Measurements from ENCODE around the gene ABCA2. TPM values are rescaled to one million over a fixed set of nuclear protein-coding genes. Genes with fewer than 3 reads are reported as not detected.

ABCA2 gene
- total and polyA plus RNA-seq, 9 of the 15 experiments (the other 6 are each of a cell fraction or from before 2014, with no cell fraction given), result 0.69 to 16.3 (median 6.1) TPM; not detected in 2

DNA sequence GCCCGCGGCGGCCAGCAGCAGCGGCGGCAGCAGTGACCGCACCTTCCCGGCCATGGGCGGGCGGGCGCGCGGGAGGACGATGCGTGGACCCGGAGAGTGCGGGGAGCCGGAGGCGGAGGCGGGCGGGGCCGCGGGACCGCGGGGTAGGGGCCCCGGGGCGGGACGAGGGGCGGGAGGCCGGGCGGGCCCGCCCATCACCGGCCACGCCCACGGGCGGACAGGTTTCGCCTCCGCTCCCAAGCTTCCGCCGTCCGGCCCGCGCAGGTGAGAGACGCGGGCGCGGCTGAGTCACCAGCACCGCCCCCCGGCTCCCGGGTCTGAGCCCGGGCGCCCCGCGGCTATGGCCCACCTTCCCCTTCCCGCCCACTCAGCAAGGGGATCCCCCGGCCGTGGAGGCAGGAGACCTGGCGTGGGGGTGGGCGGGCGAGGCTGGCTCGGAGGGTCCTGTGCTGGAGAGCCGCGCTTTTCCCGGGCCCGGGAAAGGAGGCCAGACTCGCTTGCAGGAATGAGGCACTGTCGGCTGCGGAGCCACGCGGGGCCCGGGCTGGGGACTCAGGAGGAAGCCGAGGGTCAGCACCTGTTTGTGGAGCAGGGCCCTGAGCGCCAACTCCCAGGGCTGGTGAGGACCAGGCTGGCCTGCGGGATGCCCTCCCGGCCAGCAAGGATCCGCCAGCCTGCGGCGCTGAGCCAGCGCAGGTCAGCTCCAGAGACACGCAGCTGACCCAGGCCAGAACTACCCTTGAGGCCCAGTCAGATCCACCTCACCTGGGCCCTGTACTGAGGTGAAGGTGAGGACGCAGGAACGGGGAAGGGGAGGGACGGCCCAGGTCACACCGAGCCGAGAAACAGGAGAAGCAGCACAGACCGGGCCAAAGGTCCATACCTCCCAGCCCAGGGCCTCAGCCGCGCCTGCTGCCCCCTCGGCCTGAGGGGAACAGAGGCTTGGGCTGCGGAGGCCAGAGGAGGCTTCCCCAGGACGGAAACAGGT is 26.2 kb upstream of the ABCA2 start, which contains the start of gene ENTPD2 (continued):
- TF ChIP-seq, protein P1, sequence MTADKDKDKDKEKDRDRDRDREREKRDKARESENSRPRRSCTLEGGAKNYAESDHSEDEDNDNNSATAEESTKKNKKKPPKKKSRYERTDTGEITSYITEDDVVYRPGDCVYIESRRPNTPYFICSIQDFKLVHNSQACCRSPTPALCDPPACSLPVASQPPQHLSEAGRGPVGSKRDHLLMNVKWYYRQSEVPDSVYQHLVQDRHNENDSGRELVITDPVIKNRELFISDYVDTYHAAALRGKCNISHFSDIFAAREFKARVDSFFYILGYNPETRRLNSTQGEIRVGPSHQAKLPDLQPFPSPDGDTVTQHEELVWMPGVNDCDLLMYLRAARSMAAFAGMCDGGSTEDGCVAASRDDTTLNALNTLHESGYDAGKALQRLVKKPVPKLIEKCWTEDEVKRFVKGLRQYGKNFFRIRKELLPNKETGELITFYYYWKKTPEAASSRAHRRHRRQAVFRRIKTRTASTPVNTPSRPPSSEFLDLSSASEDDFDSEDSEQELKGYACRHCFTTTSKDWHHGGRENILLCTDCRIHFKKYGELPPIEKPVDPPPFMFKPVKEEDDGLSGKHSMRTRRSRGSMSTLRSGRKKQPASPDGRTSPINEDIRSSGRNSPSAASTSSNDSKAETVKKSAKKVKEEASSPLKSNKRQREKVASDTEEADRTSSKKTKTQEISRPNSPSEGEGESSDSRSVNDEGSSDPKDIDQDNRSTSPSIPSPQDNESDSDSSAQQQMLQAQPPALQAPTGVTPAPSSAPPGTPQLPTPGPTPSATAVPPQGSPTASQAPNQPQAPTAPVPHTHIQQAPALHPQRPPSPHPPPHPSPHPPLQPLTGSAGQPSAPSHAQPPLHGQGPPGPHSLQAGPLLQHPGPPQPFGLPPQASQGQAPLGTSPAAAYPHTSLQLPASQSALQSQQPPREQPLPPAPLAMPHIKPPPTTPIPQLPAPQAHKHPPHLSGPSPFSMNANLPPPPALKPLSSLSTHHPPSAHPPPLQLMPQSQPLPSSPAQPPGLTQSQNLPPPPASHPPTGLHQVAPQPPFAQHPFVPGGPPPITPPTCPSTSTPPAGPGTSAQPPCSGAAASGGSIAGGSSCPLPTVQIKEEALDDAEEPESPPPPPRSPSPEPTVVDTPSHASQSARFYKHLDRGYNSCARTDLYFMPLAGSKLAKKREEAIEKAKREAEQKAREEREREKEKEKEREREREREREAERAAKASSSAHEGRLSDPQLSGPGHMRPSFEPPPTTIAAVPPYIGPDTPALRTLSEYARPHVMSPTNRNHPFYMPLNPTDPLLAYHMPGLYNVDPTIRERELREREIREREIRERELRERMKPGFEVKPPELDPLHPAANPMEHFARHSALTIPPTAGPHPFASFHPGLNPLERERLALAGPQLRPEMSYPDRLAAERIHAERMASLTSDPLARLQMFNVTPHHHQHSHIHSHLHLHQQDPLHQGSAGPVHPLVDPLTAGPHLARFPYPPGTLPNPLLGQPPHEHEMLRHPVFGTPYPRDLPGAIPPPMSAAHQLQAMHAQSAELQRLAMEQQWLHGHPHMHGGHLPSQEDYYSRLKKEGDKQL (CRISPR knock-in tag; IDR thresholded peaks at IDR 0.05; ENCODE audit: borderline replicate concordance), result no peak
- TF ChIP-seq TEAD4 (IDR thresholded peaks at IDR 0.05; ENCODE audit: low read length) (no peak), TEAD4 (CRISPR knock-in tag; IDR thresholded peaks at IDR 0.05; ENCODE audit: borderline replicate concordance) (no peak), HIVEP1 (CRISPR knock-in tag; IDR thresholded peaks at IDR 0.05) (no peak), ZNF764 (CRISPR knock-in tag; IDR thresholded peaks at IDR 0.05; ENCODE audit: low read depth) (no peak)
- TF ChIP-seq, protein P2, sequence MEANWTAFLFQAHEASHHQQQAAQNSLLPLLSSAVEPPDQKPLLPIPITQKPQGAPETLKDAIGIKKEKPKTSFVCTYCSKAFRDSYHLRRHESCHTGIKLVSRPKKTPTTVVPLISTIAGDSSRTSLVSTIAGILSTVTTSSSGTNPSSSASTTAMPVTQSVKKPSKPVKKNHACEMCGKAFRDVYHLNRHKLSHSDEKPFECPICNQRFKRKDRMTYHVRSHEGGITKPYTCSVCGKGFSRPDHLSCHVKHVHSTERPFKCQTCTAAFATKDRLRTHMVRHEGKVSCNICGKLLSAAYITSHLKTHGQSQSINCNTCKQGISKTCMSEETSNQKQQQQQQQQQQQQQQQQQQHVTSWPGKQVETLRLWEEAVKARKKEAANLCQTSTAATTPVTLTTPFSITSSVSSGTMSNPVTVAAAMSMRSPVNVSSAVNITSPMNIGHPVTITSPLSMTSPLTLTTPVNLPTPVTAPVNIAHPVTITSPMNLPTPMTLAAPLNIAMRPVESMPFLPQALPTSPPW (CRISPR knock-in tag; IDR thresholded peaks at IDR 0.05), result peak; percentile 59
- TF ChIP-seq, protein P3, sequence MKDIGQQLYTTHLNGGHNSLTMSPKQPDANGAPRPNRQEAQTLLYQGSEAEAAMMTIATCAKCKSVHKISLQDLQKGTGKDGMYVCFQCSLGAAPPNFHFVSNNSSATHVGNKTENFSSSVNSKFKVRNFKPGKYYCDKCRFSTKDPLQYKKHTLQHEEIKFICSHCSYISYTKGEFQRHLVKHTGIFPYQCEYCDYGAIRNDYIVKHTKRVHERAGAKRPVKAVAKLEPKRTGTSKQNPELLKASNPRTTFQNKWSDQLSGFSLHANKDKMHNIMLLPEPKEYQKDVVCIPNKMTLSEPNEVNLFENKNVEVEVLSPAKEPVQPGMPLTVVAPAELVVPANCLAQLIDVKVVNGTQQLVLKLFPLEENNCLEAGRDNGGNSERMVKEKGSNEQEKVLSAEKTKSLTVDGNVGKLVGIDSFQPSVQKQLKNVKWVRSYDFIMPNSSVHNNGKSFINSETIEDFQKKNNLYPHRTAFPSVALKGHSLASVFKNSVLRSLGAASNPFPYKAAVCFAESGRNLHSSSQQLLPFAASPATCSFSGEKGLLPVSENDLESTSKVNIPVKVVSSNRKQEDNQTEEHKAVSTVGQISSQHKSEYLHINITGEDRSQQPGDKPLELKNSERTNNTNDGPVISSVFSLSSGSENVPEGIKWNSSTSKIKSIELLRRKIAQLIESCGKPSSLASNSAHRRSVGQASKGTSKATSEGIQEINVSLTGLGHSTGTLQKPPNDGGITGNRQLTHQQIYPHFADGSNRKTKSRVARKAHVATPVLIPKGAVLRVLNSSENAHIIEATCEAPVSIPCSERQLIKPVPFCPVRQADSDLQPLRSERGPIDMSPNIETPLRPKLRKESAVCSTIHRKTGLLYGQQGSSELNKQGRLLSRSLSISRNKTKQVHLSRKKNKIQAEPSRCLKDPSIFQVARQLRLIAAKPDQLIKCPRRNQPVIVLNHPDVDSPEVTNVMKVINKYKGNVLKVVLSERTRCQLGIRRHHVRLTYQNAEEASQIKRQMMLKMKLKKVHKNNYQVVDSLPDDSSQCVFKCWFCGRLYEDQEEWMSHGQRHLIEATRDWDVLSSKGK (CRISPR knock-in tag; IDR thresholded peaks at IDR 0.05), result no peak
